ES-I3 (cell line): ENCODE results near the gene VSIG10L2.

Source experiments
- H3K36me3 ChIP-seq: 2 replicates; pipeline ENCODE4 v1.6.1; 2013; ENCODE audit warnings: mild to moderate bottlenecking, low read length, control low read depth, moderate library complexity; ENCODE audit not compliant: insufficient read depth
- H3K4me1 ChIP-seq: 2 replicates; pipeline ENCODE4 v1.6.1; 2013; ENCODE audit warnings: mild to moderate bottlenecking, control low read depth, low read length; ENCODE audit not compliant: insufficient read depth
- H3K9ac ChIP-seq: 2 replicates; pipeline ENCODE4 v1.6.1; 2013; ENCODE audit warnings: low read depth, mild to moderate bottlenecking, low read length, moderate library complexity
- H3K9me3 ChIP-seq: 2 replicates; pipeline ENCODE4 v1.6.1; 2013; ENCODE audit warnings: mild to moderate bottlenecking, low read length, moderate library complexity; ENCODE audit not compliant: control insufficient read depth, insufficient read depth

Gene VSIG10L2

GRCh38 chr11:125923012-125923579 lies 22.7 kb upstream of the VSIG10L2 start:
- H3K36me3 ChIP-seq, result no peaks in the 10 kb centered on the region; the same call in 1 of the 2 replicates
- no peaks in the 10 kb centered on the region for H3K4me1 ChIP-seq
- H3K9me3 ChIP-seq, result no peaks in the 10 kb centered on the region
- H3K9ac ChIP-seq, result no peak overlapping the region

GRCh38 chr11:125923633-125924032 lies 22.2 kb upstream of the VSIG10L2 start:
- H3K36me3 ChIP-seq, result no peaks in the 10 kb centered on the region; the same call in 1 of the 2 replicates
- no peaks in the 10 kb centered on the region for H3K9me3 ChIP-seq
- H3K9ac ChIP-seq, result no peak overlapping the region
- no peaks in the 10 kb centered on the region for H3K4me1 ChIP-seq

GRCh38 chr11:125924384-125925007 lies 21.3 kb upstream of the VSIG10L2 start:
- Histone ChIP-seq H3K36me3 (no peaks in the 10 kb centered on the region; the same call in 1 of the 2 replicates), H3K9ac (no peak overlapping the region), H3K9me3 (no peaks in the 10 kb centered on the region), H3K4me1 (no peaks in the 10 kb centered on the region)

GRCh38 chr11:125925247-125925740 lies 20.6 kb upstream of the VSIG10L2 start:
- no peaks in the 10 kb centered on the region for H3K9me3 ChIP-seq
- no peaks in the 10 kb centered on the region; the same call in 1 of the 2 replicates for H3K36me3 ChIP-seq
- no peaks in the 10 kb centered on the region for H3K4me1 ChIP-seq
- H3K9ac ChIP-seq, result no peak overlapping the region

- H3K36me3 ChIP-seq, result no peaks in the 10 kb centered on the region; the same call in 1 of the 2 replicates
- no peaks in the 10 kb centered on the region for H3K9me3 ChIP-seq
- H3K9ac ChIP-seq, result no peak overlapping the region
- no peaks in the 10 kb centered on the region for H3K4me1 ChIP-seq
Measured at GRCh38 chr11:125925804-125926203, 20.0 kb upstream of the VSIG10L2 start.

- Histone ChIP-seq H3K9me3 (no peaks in the 10 kb centered on the region), H3K4me1 (peaks cover 8% of the 10 kb centered on the region; the same call in 1 of the 2 replicates), H3K9ac (no peak overlapping the region), H3K36me3 (no peaks in the 10 kb centered on the region)
Measured at GRCh38 chr11:125926682-125927081, 19.2 kb upstream of the VSIG10L2 start.

GRCh38 chr11:125929445-125930075 lies 16.3 kb upstream of the VSIG10L2 start:
- Histone ChIP-seq H3K9ac (no peak overlapping the region), H3K9me3 (no peaks in the 10 kb centered on the region), H3K36me3 (no peaks in the 10 kb centered on the region), H3K4me1 (peaks cover 29% of the 10 kb centered on the region)

- H3K9ac ChIP-seq, result no peak overlapping the region
- no peaks in the 10 kb centered on the region for H3K36me3 ChIP-seq
- no peaks in the 10 kb centered on the region for H3K9me3 ChIP-seq
- peaks cover 29% of the 10 kb centered on the region for H3K4me1 ChIP-seq
Measured at GRCh38 chr11:125930076-125930450, 15.8 kb upstream of the VSIG10L2 start.

GRCh38 chr11:125931116-125931515 lies 14.7 kb upstream of the VSIG10L2 start:
- H3K9me3 ChIP-seq, result no peaks in the 10 kb centered on the region
- no peak overlapping the region for H3K9ac ChIP-seq
- H3K4me1 ChIP-seq, result peaks cover 29% of the 10 kb centered on the region
- H3K36me3 ChIP-seq, result no peaks in the 10 kb centered on the region

- no peak overlapping the region for H3K9ac ChIP-seq
- H3K4me1 ChIP-seq, result peaks cover 29% of the 10 kb centered on the region
- H3K9me3 ChIP-seq, result no peaks in the 10 kb centered on the region
- no peaks in the 10 kb centered on the region for H3K36me3 ChIP-seq
Measured at GRCh38 chr11:125931668-125932067, 14.2 kb upstream of the VSIG10L2 start.

GRCh38 chr11:125932301-125932700 lies 13.5 kb upstream of the VSIG10L2 start:
- Histone ChIP-seq H3K9ac (no peak overlapping the region), H3K9me3 (no peaks in the 10 kb centered on the region), H3K4me1 (peaks cover 29% of the 10 kb centered on the region), H3K36me3 (no peaks in the 10 kb centered on the region)

GRCh38 chr11:125933030-125933813 lies 12.6 kb upstream of the VSIG10L2 start:
- Histone ChIP-seq H3K4me1 (peaks cover 29% of the 10 kb centered on the region), H3K9ac (peak overlapping the region; percentile 3; the same call in 1 of the 2 replicates), H3K36me3 (no peaks in the 10 kb centered on the region), H3K9me3 (no peaks in the 10 kb centered on the region)

- Histone ChIP-seq H3K36me3 (no peaks in the 10 kb centered on the region), H3K9ac (no peak overlapping the region)
Measured at GRCh38 chr11:125934473-125934872, 11.4 kb upstream of the VSIG10L2 start.

GRCh38 chr11:125935056-125935455 lies 10.8 kb upstream of the VSIG10L2 start:
- Histone ChIP-seq H3K9ac (no peak overlapping the region), H3K36me3 (no peaks in the 10 kb centered on the region), H3K9me3 (no peaks in the 10 kb centered on the region), H3K4me1 (peaks cover 29% of the 10 kb centered on the region)

More at GRCh38 chr11:125934473-125934872, 11.4 kb upstream of the VSIG10L2 start:
- H3K9me3 ChIP-seq, result no peaks in the 10 kb centered on the region
- peaks cover 29% of the 10 kb centered on the region for H3K4me1 ChIP-seq
